Upper lobe of left lung (tissue), 6 donors: Measurements from ENCODE around the gene C4orf54. TPM values are rescaled to one million over a fixed set of nuclear protein-coding genes. Genes with fewer than 3 reads are reported as not detected.

Experiments
- ATAC-seq, 2 donors: fragments of 200-7000 bp; cut with Tn5 transposase; one replicate each; pipeline ENCODE4 v1.9.1; 2022; ENCODE audit warnings: mild to moderate bottlenecking in 2 of 2, moderate library complexity in 2 of 2; ENCODE audit not compliant: low FRiP score in 2 of 2
- DNase-seq, 2 donors: peaks; one replicate each; pipeline ENCODE4 v3.0.0-alpha.2; 2019 to 2020
- H3K27ac ChIP-seq, 4 donors: fragments of 200-600 bp; sonication (generic); one replicate each; pipeline ENCODE4 v1.5.1; 2016 to 2019
- H3K27me3 ChIP-seq, 4 donors: fragments of 200-600 bp; sonication (generic); one replicate each; pipeline ENCODE4 v1.5.1; 2017 to 2019
- H3K36me3 ChIP-seq, 4 donors: fragments of 200-600 bp; sonication (generic); one replicate each; pipeline ENCODE4 v1.5.1; 2016 to 2019
- H3K4me1 ChIP-seq, 4 donors: fragments of 200-600 bp; sonication (generic); one replicate each; pipeline ENCODE4 v1.5.1; 2018 to 2019
- H3K4me3 ChIP-seq, 4 donors: fragments of 200-600 bp; sonication (generic); one replicate each; pipeline ENCODE4 v1.5.1; 2017 to 2019; ENCODE audit warnings: mild to moderate bottlenecking in 2 of 4, moderate library complexity in 1 of 4
- H3K9me3 ChIP-seq, 4 donors: fragments of 200-600 bp; sonication (generic); one replicate each; pipeline ENCODE4 v1.5.1; 2018 to 2019
- CTCF ChIP-seq, 6 experiments: fragments of 450-650 bp in 4 of 6; fragments of 200-600 bp in 2 of 6; sonication (generic) in 2 of 6; IDR thresholded peaks; one replicate each; pipeline ENCODE4 v1.5.1; 2016 to 2019; ENCODE audit warnings: antibody characterized with exemption in 6 of 6
- EP300 ChIP-seq, 4 donors: sonication (generic); formaldehyde crosslinking; IDR thresholded peaks; one replicate each; pipeline ENCODE4 v1.5.1; 2017; ENCODE audit warnings: antibody characterized with exemption in 4 of 4, control low read depth in 2 of 4
- POLR2A ChIP-seq, 4 donors: fragments of 450-650 bp; IDR thresholded peaks; one replicate each; pipeline ENCODE4 v1.5.1; 2016 to 2017; ENCODE audit warnings: antibody characterized with exemption in 4 of 4, mild to moderate bottlenecking in 2 of 4
- POLR2AphosphoS5 ChIP-seq, 2 donors: sonication (generic); formaldehyde crosslinking; IDR thresholded peaks; one replicate each; pipeline ENCODE4 v1.5.1; 2017; ENCODE audit warnings: antibody characterized with exemption in 2 of 2
- WGBS, 2 donors: methylation state at CpG; one replicate each; pipeline ENCODE4 v1.1.5; 2017 to 2018; 5-methylcytosine and 5-hydroxymethylcytosine counted together
- total RNA-seq, 6 donors: library from RNA; depleted of rRNA in 4 of 6; stranded (reverse); fragments of >200 nt in 4 of 6; gene quantifications; one replicate each; pipeline versions ENCODE4 v1.1.0 to v1.2.1, GENCODE V29; 2016 to 2021
- donor health status: DM: no; HTN: no; CAD: no; lungs with moderate emphysema.
- donor health status: DM: no; HTN: yes; CAD: no; lungs with severe emphysema.

Gene C4orf54
- total RNA-seq, 6 donors from 2014 or later = 0.03 TPM; not detected in 4

GRCh38 chr4:99679204-99679603, 21.6 kb upstream of the C4orf54 start:
- TF ChIP-seq POLR2AphosphoS5 (IDR thresholded peaks at IDR 0.05) = no peak
- no peak for TF ChIP-seq EP300 (IDR thresholded peaks at IDR 0.05)
- no peak for TF ChIP-seq CTCF (IDR thresholded peaks at IDR 0.05)
- no peak for TF ChIP-seq POLR2A (IDR thresholded peaks at IDR 0.05)
- no peak for DNase-seq
- no peak for ATAC-seq
- Histone ChIP-seq H3K27ac (no peak overlapping the region), H3K4me3 (no peak overlapping the region), H3K4me1 (peaks cover 0 to 6% (median 2%) of the 10 kb centered on the region in 4 donors), H3K36me3 (no peaks in the 10 kb centered on the region), H3K27me3 (no peaks in the 10 kb centered on the region), H3K9me3 (peaks cover 0 to under 1% (median 0%) of the 10 kb centered on the region in 4 donors)
- WGBS, 2 donors = 16 to 38% methylated on average over 4 of the region's 4 CpGs

GRCh38 chr4:99677161-99677560, 19.5 kb upstream of the C4orf54 start:
- Histone ChIP-seq H3K36me3 (no peaks in the 10 kb centered on the region), H3K4me3 (no peak overlapping the region), H3K27me3 (no peaks in the 10 kb centered on the region), H3K9me3 (peaks cover 0 to 19% (median 12%) of the 10 kb centered on the region in 4 donors), H3K27ac (no peak overlapping the region), H3K4me1 (peaks cover 0 to 6% (median 2%) of the 10 kb centered on the region in 4 donors)
- TF ChIP-seq CTCF (IDR thresholded peaks at IDR 0.05) = no peak
- TF ChIP-seq POLR2AphosphoS5 (IDR thresholded peaks at IDR 0.05) = no peak
- TF ChIP-seq POLR2A (IDR thresholded peaks at IDR 0.05) = no peak
- no peak for TF ChIP-seq EP300 (IDR thresholded peaks at IDR 0.05)
- ATAC-seq = no peak
- DNase-seq = no peak
- WGBS, 2 donors = 91 to 94% methylated on average over 1 of the region's 1 CpG

- no peak overlapping the region for H3K4me3 ChIP-seq
- no peak overlapping the region for H3K27ac ChIP-seq
- TF ChIP-seq POLR2AphosphoS5 (IDR thresholded peaks at IDR 0.05) = no peak
- no peak for TF ChIP-seq EP300 (IDR thresholded peaks at IDR 0.05)
- TF ChIP-seq POLR2A (IDR thresholded peaks at IDR 0.05) = no peak
- no peak for TF ChIP-seq CTCF (IDR thresholded peaks at IDR 0.05)
- H3K27me3 ChIP-seq = no peaks in the 10 kb centered on the region
- no peaks in the 10 kb centered on the region for H3K36me3 ChIP-seq
- H3K4me1 ChIP-seq = no peaks in the 10 kb centered on the region
- H3K9me3 ChIP-seq = peaks cover 0 to 22% (median 13%) of the 10 kb centered on the region in 4 donors
- ATAC-seq (no peak), DNase-seq (no peak)
- 52 to 86% methylated on average over 4 to 5 of the region's 5 CpGs for WGBS, 2 donors
Observed at GRCh38 chr4:99670409-99671073, 12.9 kb upstream of the C4orf54 start.

GRCh38 chr4:99669084-99669483, 11.5 kb upstream of the C4orf54 start:
- 87 to 91% methylated on average over 1 of the region's 1 CpG for WGBS, 2 donors
- Histone ChIP-seq H3K4me3 (no peak overlapping the region), H3K27me3 (no peaks in the 10 kb centered on the region), H3K4me1 (no peaks in the 10 kb centered on the region), H3K9me3 (peaks cover 0 to 21% (median 13%) of the 10 kb centered on the region in 4 donors), H3K36me3 (no peaks in the 10 kb centered on the region), H3K27ac (no peak overlapping the region)
- no peak for DNase-seq
- ATAC-seq = no peak
- TF ChIP-seq CTCF (IDR thresholded peaks at IDR 0.05) (no peak), POLR2AphosphoS5 (IDR thresholded peaks at IDR 0.05) (no peak), POLR2A (IDR thresholded peaks at IDR 0.05) (no peak), EP300 (IDR thresholded peaks at IDR 0.05) (no peak)

GRCh38 chr4:99668472-99668871, 10.8 kb upstream of the C4orf54 start:
- ATAC-seq = no peak
- Histone ChIP-seq H3K27me3 (no peaks in the 10 kb centered on the region), H3K4me3 (no peak overlapping the region), H3K36me3 (no peaks in the 10 kb centered on the region), H3K9me3 (peaks cover 0 to 17% (median 12%) of the 10 kb centered on the region in 4 donors), H3K27ac (no peak overlapping the region), H3K4me1 (no peaks in the 10 kb centered on the region)
- DNase-seq = no peak
- TF ChIP-seq CTCF (IDR thresholded peaks at IDR 0.05) (no peak), POLR2AphosphoS5 (IDR thresholded peaks at IDR 0.05) (no peak), EP300 (IDR thresholded peaks at IDR 0.05) (no peak), POLR2A (IDR thresholded peaks at IDR 0.05) (no peak)
- WGBS, 2 donors = 68 to 79% methylated on average over 1 of the region's 1 CpG
